HG02678 (cell line): ENCODE measurements around the gene ALPG.
"Not testable (repeated sequence)": the region's sequence is repeated elsewhere in the genome, so short reads cannot be mapped to it uniquely, and the experiment has no call there.

Experiments used
- ATAC-seq: cut with Tn5 transposase; IDR thresholded peaks from one replicate; pipeline ENCODE4 v1.9.1; 2021; ENCODE audit warnings: mild to moderate bottlenecking, moderate library complexity; ENCODE audit not compliant: unreplicated experiment

The ALPG gene

DNA sequence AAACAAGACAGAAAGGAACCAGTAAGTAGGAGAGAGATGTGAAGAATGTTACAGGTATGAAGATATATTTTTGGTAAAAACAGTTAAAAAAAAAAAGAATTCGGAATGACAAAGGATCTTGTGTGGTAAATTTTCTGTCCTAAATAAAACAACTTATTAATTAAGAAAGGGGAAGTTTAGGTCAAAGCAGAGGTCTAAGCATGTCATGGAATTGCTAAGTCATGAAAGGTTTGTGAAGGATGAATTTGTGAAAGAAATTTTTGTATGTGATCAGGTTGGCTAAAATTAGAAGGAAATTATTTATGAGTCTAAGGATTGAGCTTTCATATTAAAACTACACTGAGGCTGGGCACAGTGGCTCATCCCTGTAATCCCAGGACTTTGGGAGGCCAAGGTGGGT, 11.1 kb upstream of the ALPG start:
- ATAC-seq: no peak

DNA sequence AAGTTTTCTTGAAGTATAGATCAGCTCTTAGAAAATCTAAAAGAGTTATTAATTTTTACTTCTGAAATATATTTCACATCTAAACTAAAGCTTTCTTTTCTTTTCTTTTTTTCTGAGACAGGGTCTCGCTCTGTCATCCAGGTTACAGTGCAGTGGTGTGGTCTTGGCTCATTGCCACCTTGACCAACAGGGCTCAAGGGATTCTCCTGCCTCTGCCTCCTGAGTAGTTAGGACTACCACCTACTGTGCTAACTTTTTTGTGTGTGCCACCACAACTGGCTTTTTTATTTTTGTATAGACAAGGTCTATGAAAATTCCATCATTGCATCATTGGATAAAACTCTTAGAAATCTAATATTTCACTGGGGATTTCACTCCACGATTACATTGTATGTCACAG, 10.0 kb upstream of the ALPG start:
- no peak for ATAC-seq

DNA sequence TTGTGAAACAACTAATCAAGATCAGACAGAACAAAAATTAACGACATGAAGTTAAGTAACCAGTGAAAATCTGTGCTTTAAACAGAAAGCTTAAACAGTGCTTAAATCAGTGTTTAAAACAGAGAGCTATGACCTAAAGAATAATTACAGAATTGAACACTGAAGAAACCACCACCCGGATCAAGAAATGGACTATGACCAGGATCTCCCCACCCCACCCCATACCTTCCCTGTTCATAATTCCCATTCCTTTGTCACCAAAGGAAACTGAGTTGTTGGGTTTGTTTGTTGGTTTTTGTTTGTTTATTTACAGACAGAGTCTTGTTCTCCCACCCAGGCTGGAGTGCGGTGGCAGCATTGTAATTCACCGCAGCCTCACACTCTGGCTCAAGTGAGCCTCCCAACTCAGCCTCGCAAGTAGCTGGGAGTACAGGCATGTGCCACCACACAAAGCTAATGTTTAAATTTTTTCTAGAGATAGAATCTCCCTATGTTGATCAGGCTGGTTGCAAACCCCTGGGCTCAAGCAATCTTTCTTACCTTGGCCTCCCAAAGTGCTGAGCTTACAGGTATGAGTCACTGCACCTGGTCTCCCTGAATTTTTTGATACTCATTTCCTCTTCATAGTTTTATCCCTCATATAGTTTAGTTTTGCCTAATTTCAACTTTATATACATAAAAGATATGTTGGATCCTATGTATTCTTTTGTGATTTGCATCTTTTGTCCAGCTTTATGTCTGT, 8.2 kb upstream of the ALPG start:
- no peak for ATAC-seq

DNA sequence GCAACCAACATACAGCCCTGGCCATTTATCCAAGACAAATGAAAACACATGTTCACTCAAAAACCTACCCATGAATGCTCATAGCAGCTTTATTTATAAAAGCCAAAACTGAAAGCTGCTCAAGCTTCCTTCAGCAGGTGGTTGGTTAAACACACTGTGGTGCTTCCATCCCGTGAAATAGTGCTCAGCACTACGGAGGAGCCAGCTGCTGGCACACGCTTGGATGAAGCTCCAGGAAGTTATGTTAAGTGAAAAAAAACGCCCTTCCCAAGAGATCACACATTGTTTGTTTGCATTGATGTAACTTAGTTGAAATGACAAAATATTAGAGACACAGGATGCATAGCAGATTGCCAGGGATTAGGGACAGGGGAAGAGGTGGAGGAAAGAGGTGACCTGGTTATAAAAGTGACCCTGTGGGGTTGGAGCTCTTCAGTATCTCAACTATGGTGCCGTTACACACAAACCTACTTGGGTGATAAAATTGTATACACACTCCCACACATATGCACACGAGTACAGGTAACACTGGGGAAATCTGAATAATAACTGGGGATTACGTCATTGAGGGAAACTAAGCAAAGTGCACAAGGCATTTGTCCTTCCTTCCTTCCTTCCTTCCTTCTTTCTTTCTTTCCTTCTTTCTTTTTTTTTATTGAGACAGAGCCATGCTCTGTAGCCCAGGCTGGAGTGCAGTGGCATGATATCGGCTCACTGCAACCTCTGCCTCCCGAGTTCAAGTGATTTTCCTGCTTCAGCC, 6.2 kb upstream of the ALPG start:
- no peak for ATAC-seq

DNA sequence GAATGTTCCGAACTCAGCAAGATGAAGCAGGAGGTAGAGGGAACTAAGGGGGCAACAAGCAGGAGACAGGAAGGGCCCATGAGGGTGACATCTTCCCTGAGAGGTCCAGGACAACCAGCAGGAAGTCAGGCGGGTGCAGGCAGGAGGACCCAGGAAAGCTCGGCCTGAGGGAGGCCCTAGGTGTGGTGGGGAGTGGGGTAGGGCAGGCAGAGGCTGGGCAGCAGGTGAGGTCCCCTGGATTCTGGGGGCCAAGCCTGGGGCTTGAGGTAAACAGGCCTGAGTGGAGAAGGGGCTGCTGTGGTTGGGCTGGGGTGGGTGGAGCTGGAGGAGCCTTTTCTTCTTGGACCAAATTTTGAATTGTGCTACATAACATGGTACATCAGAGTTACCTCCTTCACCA, 4.1 kb upstream of the ALPG start:
- no peak for ATAC-seq

DNA sequence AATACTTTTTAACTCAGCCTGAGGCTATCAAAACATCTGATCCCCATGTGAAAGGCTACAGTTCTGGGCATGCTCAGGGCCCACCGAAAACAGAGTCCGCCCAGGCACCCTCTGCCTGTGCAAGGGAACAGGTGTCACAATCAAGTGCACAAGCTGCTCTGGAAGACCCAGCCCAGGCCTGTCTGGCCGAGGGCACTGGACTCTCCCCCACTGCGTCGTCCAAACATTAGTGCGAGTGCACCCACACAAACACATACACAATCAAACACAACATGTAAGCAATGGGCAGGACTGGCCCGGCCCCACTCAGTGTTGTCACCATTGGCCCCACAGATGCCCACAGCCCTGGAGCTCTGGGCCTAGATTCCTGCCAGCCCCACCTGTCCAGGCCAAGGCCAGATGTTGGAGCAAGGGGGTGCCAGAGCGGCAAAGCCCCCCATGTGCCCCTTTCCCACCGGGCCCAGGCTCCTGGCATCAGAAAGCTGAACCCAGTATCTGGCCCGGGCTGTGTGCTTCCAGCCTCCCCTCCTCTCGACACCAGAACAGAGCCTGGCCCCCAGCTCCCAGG, 617 bp upstream of the ALPG start:
- no peak for ATAC-seq

DNA sequence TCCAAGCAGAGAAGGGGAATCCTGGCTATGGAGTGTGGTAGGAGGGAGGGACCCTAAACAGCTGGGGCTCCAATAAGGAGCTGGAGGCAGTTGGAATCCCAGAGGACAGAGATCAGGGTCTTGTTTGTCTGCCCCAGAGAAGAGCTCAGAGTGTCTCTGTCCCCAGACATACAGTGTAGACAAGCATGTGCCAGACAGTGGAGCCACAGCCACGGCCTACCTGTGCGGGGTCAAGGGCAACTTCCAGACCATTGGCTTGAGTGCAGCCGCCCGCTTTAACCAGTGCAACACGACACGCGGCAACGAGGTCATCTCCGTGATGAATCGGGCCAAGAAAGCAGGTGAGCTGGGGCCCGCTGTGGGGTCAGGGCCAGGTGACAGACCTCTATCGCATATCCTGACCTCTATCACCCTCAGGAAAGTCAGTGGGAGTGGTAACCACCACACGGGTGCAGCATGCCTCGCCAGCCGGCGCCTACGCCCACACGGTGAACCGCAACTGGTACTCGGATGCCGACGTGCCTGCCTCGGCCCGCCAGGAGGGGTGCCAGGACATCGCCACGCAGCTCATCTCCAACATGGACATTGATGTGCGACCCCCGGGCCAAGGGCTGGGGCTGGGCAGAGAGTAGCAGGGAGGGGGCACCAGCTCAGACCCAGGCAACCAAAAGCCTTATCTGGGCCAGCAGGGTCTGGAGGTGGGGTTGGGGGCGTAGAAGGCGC, 945 bp downstream of the ALPG start:
- not testable (repeated sequence) for ATAC-seq

DNA sequence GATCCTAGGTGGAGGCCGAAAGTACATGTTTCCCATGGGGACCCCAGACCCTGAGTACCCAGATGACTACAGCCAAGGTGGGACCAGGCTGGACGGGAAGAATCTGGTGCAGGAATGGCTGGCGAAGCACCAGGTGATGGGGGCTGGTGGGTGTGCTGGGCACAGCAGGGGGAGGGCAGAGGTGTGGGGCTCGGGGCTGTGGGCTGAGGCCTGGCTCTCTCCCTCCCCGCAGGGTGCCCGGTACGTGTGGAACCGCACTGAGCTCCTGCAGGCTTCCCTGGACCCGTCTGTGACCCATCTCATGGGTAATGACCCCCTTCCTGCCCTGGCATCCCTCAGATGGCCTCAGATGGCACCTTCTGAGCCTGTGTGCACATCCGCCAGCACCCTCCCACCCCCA, 1.6 kb downstream of the ALPG start:
- not testable (repeated sequence) for ATAC-seq

DNA sequence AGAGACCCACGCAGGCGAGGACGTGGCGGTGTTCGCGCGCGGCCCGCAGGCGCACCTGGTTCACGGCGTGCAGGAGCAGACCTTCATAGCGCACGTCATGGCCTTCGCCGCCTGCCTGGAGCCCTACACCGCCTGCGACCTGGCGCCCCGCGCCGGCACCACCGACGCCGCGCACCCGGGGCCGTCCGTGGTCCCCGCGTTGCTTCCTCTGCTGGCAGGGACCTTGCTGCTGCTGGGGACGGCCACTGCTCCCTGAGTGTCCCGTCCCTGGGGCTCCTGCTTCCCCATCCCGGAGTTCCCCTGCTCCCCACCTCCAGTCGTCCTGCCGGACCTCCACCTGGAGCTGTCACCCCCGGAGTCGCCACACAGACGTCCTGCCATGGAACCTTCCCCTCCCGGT, 3.0 kb downstream of the ALPG start:
- ATAC-seq: not testable (repeated sequence)

DNA sequence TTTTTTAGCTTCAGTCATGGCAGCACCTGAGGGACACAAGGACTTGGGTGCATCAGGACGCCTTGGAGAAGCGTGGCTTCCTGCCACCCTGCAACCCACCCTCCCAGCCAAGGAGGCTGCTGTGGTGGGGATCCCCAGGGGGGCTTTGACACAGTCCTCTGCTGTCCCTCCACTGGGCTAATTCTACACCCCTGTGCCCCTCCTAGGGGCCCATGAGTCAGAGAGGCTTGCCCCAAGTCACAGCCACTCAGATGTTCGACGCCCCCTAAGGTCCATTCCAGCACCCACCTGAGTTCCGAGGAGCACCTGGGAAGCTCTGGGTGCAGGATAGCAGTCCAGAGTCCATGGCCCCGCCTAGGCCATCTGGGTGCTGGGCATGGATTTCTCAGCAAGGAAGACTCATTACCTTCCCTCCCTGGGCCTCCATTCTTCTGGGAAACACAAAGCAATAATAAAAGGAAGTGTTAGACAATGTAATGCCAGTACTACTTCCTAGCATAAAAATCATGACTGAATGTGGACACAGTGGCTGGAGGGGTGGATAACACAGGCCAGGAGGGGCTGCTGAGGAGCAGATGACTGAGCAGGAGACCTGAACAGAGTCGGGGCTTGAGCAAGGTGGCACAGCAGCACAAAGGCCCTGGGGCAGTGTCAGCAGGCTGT, 3.7 kb downstream of the ALPG start:
- ATAC-seq: no peak

DNA sequence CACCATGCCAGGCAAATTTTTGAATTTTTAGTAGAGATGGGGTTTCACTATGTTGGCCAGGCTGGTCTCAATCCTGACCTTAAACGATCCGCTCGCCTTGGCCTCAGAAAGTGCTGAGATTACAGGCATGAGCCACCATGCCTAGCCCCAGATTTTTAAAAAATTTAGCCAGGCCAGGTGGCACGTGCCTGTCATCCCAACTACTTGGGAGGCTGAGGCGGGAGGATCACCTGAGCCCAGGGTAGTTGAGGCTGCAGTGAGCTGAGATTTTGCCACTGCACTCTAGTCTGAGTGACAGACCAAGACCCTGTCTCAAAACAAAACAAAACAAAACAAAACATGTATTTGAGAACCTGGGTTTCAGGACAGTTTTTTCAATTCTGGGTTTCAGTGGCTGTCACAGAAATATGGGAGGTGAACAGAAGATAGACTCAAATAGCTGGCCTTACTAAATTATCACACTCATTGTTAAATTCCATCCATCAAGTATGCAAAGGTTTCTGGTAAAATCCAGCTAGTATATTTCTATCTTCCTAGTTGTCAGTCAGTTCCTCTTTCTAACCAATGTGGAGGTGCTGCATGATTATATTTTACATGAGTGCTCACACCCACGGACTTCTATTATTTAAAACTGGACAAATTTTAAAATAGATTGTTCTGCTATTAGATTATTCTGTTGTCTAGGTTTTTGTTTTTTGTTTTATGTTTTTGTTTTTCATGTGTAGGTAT, 5.4 kb downstream of the ALPG start:
- ATAC-seq: no peak

DNA sequence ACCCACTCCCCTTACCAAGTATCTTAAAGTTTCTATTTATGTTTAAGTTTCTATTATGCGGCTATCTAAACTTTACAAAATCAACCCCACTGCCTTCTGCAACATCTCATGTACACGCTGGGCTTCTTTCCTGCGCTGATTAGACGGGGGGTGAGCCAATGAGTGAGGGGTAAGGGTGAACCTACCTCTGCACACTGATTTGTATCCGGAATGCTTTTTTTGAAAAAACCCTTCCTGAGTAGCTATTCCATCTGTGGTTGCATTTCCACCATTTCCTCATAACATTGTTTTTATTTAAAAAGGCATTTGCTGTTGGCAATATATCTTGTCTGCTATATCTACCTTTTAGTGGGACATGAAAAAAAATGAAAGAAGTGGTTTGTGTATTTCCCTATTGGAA, 6.3 kb downstream of the ALPG start:
- ATAC-seq: no peak

DNA sequence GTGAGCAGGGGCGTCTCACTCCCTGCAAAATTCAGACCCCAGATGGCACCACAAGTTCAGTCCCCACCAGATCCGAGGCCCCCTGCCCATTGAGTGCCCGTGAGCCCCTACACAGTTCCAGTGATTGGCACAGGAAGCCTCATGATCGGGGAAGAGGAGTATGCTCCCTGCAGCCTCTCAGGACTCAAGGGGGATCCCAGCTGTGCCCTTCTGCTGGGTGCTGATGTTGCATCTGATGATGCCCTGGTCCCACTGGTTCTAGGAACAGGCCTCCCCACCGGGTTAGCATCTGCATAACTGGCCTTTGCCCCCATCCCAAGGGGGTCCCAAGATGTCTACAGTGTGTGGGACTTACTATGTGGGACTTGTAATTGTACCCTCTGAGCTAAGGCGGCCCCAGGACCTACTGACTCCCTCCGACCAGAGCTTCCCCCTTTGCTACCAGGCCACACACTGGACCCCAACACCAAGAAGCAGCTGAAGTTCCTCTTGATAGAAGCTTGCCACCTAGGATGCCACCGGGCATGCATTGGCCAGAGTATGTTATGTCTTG, 8.6 kb downstream of the ALPG start:
- ATAC-seq: no peak

DNA sequence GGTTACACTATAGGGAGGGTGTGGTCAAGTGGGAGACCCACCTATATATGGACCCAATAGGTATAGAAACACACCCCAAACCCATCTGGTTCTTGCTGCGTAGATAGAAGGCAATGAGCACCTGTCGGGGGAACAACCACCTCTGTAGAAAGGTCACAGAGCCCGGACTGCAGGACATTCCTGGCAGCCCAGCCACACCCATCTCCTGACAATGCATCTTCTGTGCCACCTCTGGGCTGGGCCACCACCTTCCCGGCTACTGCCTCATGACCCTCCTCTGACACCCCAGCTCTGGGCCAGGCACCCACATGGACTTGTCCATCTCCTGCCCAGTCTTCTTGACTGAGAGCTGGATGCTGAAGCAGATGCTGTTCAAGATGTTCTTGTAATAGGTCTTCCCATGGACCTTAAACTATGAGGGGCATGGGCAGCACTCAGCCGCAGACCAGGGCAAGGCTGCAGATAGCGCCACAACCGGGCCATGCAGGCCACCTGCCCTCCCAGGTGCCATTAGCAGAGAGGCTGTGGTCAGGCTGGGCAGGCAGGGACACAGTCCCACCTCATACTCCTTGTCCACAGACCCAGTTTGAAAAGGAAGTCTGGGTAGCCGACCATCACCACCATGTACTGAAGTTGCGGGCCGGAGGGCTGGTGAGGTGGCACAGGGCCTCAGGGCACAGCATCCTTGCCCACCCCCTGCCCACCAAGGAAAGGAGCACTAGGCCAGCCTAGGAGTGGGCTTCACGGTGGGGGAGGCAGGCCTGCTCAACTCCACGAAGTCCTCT, 9.3 kb downstream of the ALPG start:
- ATAC-seq: no peak

DNA sequence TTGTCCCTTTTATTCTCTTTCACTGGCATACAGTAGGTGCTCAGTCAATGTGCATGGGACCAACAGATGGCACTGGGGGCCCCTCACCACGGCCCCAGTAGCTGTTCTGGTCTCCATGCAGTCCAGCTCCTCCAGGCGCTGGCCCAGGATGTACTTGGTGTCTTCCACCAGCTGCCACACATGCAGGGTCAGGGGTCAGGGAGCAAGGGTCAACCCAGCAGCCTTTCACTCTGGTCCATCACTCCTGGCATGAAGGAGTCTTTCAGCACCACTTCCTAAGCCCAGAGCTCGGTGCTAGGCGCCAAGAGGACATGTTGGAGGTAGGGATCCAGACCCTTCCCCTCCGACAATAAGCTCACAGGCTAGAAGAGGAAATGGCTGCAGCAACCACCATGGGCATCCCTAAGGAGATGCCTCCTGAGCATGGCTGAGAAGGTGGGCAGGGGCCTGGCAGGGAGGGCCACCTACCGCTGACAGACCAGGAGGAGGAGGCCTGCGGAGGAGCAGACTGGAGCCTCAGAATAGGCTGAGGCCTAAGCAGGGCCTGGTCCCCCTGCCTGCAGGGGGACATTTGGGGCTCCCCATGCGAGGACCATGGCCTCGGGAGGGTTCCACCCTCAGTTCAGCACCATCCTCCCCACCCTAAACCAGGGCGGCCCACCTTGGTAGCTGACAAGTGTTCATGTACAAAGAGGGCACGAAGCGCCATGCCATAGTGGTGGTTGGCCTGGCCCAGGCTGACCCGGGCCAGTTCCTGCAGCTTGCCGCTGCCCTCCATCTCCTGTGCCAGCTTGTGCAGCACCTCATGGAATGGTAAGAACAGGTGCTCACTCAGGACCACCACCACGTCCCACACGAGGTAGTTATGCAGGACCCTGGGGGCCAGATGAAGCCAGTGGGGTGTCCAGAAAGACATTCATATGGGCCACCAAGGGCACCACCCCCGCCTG, 10.2 kb downstream of the ALPG start:
- ATAC-seq: no peak

DNA sequence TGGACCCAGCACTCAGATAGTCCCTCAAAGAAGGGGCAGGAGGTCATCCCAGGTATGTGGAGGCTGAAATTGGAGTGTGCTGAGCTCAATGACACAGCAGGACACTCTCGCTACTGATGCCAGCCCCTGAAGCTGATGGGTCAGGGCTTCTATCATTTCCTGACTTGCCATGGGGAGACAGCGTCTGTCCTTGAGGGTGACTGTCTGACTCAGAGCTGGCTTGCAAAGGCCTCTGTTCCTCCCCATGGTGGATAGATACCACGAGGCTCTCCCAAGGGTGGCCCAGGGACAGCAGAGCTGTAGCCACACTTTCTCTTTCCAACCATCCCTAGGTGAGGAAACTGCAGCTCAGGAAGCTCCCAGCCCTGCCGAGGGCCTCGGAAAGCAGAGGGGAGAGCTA, 10.8 kb downstream of the ALPG start:
- no peak for ATAC-seq

DNA sequence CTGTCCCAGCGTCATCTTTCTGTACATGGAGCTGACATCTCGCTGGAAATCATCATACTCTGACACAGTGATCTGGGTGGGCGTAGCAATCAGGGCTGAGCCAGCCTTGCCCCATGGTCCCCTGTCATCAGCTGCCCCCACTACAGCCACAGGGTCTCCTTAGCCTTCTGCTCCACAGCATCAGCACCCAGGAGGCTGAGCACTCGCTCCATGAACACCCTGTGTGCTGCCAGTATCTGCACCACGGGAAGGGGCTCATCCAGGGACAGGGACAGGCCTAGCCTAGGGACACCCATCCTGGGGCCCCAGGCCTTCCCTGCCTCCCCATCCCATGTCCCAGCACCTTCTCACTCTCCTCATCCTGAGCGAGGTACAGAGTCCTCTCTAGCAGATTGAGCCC, 11.4 kb downstream of the ALPG start:
- ATAC-seq: no peak
